ENCODE measurements around the gene TMEM91. TPM values are rescaled to one million over a fixed set of nuclear protein-coding genes. Genes with fewer than 3 reads are reported as not detected.
A peak's percentile ranks its signal among the peaks of the same experiment; 100 is the strongest.

The TMEM91 gene
- total and polyA plus RNA-seq, 9 of the 15 experiments (the other 6 are each of a cell fraction or from before 2014, with no cell fraction given): 1.2 to 5.2 (median 2.7) TPM

DNA sequence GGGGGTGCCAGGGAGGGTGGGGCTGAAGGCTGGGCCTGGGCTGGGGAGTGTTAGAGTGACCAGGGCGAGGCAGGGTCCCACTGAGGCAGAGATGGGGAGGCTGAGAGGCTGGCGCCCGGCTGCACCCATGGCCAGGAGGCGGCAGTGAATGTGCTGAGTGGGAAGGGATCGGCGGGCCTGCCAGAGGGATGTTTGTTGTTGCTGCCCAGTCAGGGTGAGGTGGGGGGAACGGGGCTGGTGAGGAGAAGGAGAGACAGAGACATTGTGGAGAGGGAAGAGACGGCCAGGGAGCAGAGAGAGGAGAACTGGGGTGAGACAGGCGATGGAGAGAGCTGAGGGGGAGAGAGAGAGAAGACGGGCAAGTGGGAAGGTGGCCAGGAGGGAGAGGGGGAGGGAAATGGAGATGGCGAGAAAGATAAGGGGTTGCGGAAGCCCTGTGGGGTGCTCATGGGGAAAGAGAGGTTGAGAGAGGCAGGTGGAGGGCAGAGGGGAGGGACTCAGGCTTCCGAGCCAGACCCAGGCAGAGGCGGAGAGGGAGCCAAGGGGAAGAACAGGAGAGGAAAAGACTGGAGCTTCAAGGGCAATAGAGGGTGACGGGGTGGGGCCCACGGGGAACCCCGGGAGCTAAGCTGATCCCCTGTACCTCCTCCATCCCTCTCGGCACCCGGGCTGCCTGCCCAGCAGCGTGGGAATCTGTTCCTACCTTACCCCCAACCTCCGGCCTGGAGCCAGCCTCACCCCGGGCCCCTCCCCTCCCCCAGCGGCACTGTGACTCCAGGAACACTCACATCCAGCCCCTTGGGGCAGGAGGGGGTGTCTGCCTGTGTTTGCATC is 51.5 kb downstream of the TMEM91 start (continued):
- no peak for TF ChIP-seq FOXJ2 (tag; IDR thresholded peaks at IDR 0.05)
- no peak for TF ChIP-seq GTF2A2 (tag; IDR thresholded peaks at IDR 0.05)
- no peak for TF ChIP-seq ZNF79 (CRISPR knock-in tag; IDR thresholded peaks at IDR 0.05; ENCODE audit: low read depth)
- no peak for TF ChIP-seq CBX5 (IDR thresholded peaks at IDR 0.05; ENCODE audit: borderline replicate concordance, low read depth)
- no peak for TF ChIP-seq RAD21 (CRISPR knock-in tag; conservative IDR thresholded peaks at IDR 0.05 in 1 of 2, IDR thresholded peaks at IDR 0.05 in 1 of 2)
- TF ChIP-seq PRPF4 (IDR thresholded peaks at IDR 0.05; ENCODE audit: insufficient read depth, low read depth, low read length, poor library complexity, severe bottlenecking): no peak
- no peak for TF ChIP-seq XRCC4 (IDR thresholded peaks at IDR 0.05; ENCODE audit: extremely low read depth, insufficient read depth, insufficient read length)
- TF ChIP-seq MIER1 (IDR thresholded peaks at IDR 0.05; ENCODE audit: low read depth): 0 out of 2 replicates have a peak, but pooled peaks have one; percentile 66
- TF ChIP-seq ZNF316 (IDR thresholded peaks at IDR 0.05): peak; percentile 59; the same call in 1 of the 2 replicates
- TF ChIP-seq, protein P1, sequence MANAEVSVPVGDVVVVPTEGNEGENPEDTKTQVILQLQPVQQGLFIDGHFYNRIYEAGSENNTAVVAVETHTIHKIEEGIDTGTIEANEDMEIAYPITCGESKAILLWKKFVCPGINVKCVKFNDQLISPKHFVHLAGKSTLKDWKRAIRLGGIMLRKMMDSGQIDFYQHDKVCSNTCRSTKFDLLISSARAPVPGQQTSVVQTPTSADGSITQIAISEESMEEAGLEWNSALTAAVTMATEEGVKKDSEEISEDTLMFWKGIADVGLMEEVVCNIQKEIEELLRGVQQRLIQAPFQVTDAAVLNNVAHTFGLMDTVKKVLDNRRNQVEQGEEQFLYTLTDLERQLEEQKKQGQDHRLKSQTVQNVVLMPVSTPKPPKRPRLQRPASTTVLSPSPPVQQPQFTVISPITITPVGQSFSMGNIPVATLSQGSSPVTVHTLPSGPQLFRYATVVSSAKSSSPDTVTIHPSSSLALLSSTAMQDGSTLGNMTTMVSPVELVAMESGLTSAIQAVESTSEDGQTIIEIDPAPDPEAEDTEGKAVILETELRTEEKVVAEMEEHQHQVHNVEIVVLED (CRISPR knock-in tag; IDR thresholded peaks at IDR 0.05): no peak
- no peak for TF ChIP-seq ZNF696 (CRISPR knock-in tag; conservative IDR thresholded peaks at IDR 0.05)
- TF ChIP-seq ZNF232 (CRISPR knock-in tag; IDR thresholded peaks at IDR 0.05): no peak
- no peak for TF ChIP-seq ZNF668 (CRISPR knock-in tag; IDR thresholded peaks at IDR 0.05)
- TF ChIP-seq DDX20 (tag; IDR thresholded peaks at IDR 0.05; ENCODE audit: low read depth): no peak
- TF ChIP-seq RFX1 (IDR thresholded peaks at IDR 0.05): no peak
- no peak for TF ChIP-seq BRD4 (IDR thresholded peaks at IDR 0.05)
- TF ChIP-seq NFYB (IDR thresholded peaks at IDR 0.05; ENCODE audit: extremely low read depth, insufficient read length): no peak
- TF ChIP-seq, protein P2, sequence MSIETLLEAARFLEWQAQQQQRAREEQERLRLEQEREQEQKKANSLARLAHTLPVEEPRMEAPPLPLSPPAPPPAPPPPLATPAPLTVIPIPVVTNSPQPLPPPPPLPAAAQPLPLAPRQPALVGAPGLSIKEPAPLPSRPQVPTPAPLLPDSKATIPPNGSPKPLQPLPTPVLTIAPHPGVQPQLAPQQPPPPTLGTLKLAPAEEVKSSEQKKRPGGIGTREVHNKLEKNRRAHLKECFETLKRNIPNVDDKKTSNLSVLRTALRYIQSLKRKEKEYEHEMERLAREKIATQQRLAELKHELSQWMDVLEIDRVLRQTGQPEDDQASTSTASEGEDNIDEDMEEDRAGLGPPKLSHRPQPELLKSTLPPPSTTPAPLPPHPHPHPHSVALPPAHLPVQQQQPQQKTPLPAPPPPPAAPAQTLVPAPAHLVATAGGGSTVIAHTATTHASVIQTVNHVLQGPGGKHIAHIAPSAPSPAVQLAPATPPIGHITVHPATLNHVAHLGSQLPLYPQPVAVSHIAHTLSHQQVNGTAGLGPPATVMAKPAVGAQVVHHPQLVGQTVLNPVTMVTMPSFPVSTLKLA (conservative IDR thresholded peaks at IDR 0.05): no peak
- no peak for TF ChIP-seq KDM5B (IDR thresholded peaks at IDR 0.05; ENCODE audit: insufficient replicate concordance, low read depth, low read length)
- TF ChIP-seq NFIC (IDR thresholded peaks at IDR 0.05): peak; percentile 89
- TF ChIP-seq, protein P3, sequence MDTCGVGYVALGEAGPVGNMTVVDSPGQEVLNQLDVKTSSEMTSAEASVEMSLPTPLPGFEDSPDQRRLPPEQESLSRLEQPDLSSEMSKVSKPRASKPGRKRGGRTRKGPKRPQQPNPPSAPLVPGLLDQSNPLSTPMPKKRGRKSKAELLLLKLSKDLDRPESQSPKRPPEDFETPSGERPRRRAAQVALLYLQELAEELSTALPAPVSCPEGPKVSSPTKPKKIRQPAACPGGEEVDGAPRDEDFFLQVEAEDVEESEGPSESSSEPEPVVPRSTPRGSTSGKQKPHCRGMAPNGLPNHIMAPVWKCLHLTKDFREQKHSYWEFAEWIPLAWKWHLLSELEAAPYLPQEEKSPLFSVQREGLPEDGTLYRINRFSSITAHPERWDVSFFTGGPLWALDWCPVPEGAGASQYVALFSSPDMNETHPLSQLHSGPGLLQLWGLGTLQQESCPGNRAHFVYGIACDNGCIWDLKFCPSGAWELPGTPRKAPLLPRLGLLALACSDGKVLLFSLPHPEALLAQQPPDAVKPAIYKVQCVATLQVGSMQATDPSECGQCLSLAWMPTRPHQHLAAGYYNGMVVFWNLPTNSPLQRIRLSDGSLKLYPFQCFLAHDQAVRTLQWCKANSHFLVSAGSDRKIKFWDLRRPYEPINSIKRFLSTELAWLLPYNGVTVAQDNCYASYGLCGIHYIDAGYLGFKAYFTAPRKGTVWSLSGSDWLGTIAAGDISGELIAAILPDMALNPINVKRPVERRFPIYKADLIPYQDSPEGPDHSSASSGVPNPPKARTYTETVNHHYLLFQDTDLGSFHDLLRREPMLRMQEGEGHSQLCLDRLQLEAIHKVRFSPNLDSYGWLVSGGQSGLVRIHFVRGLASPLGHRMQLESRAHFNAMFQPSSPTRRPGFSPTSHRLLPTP (IDR thresholded peaks at IDR 0.05; ENCODE audit: borderline replicate concordance, extremely low read depth, insufficient read length): no peak
- no peak for TF ChIP-seq PPARD (CRISPR knock-in tag; IDR thresholded peaks at IDR 0.05)
- TF ChIP-seq STAT5B (CRISPR knock-in tag; IDR thresholded peaks at IDR 0.05): no peak

Data from K562 (cell line).